Pancreas (tissue), 10 donors: ENCODE data around the gene RLN1. TPM values are rescaled to one million over a fixed set of nuclear protein-coding genes. Genes with fewer than 3 reads are reported as not detected.
"Not testable (repeated sequence)": the region's sequence is repeated elsewhere in the genome, so short reads cannot be mapped to it uniquely, and the experiment has no call there.

ENCODE experiments used
- ATAC-seq, 4 donors: fragments of 200-7000 bp; cut with Tn5 transposase; one replicate each; pipeline versions ENCODE4 v1.8.0 to v1.9.1; 2020; ENCODE audit warnings: mild to moderate bottlenecking in 4 of 4, moderate library complexity in 4 of 4
- DNase-seq, 6 donors: peaks; one replicate each; pipeline ENCODE4 v3.0.0-alpha.2; 2020
- FAIRE-seq: peaks from 2 replicates; lab custom pipeline; 2012; peaks lifted over from hg19 to GRCh38; lab: Jason Lieb, UNC
- H3K27ac ChIP-seq, 4 donors: fragments of 200-600 bp; sonication (generic); 1 replicate in 3 of 4; 2 replicates in 1 of 4; pipeline versions ENCODE4 v1.5.0 to v1.8.0; 2020
- H3K27me3 ChIP-seq, 4 donors: fragments of 200-600 bp; one replicate each; pipeline ENCODE4 v1.8.0; 2021
- H3K36me3 ChIP-seq, 3 donors: fragments of 200-600 bp; sonication (generic) in 1 of 3; one replicate each; pipeline versions ENCODE4 v1.5.0 to v1.8.0; 2020 to 2021
- H3K4me1 ChIP-seq, 3 donors: fragments of 200-600 bp; one replicate each; pipeline ENCODE4 v1.8.0; 2021
- H3K4me3 ChIP-seq, 4 donors: fragments of 200-600 bp; sonication (generic) in 2 of 4; one replicate each; pipeline versions ENCODE4 v1.5.0 to v1.8.0; 2020 to 2021
- H3K9me3 ChIP-seq, 4 donors: fragments of 200-600 bp; one replicate each; pipeline ENCODE4 v1.8.0; 2021
- WGBS, 2 donors: extraction: QIAGEN DNeasy Blood & Tissue Kit; methylation state at CpG; one replicate each; pipeline ENCODE4 v1.1.7; 2013; 5-methylcytosine and 5-hydroxymethylcytosine counted together
- intact Hi-C, 3 donors: fragments of 100-400 bp; cut with DNase I; formaldehyde crosslinking; loops; one replicate each; pipeline versions ENCODE4 v1.11.1 to v1.14.2; 2022
- polyA plus RNA-seq, 2 donors: library from polyadenylated mRNA; stranded (reverse); fragments of 200-250 nt; gene quantifications; one replicate each; pipeline ENCODE4 v1.2.3, GENCODE V29; 2013
- total RNA-seq, 6 donors: library from RNA; stranded (reverse); fragmentation: NEBNext Ultra II Directional in 4 of 6; extraction: Animal tissue kit (Norgen Biotek cat#: 25700) in 4 of 6; gene quantifications; one replicate each; pipeline versions ENCODE4 v1.2.1 to v1.2.4, GENCODE V29; 2021 to 2023
- TF ChIP-seq, protein P1 (sequence below), 4 donors: fragments of 200-600 bp; sonication (generic) in 3 of 4; IDR thresholded peaks; one replicate each; pipeline versions ENCODE4 v1.5.0 to v1.8.0; 2021; ENCODE audit warnings: antibody characterized with exemption in 4 of 4
- donor health status: healthy with polysubstance abuse.
- donor health status: DM: no; HTN: no; CAD: no; lungs with moderate emphysema.
- donor health status: DM: no; HTN: no; CAD: no.
- donor health status: control.
- donor health status: control.
- donor health status: Bipolar disorder and iron deficiency.
- donor health status: DM: yes; HTN: yes; CAD: no.
- donor health status: DM: no; HTN: no; CAD: no.
- donor health status: DM: no; HTN: no; CAD: no.
- donor health status: DM: yes; HTN: yes; CAD: no.

The RLN1 gene
- total and polyA plus RNA-seq, 8 donors = not detected

- DNase-seq (no peak), FAIRE-seq (no peak), ATAC-seq (no peak)
- intact Hi-C loops = no loop called here
- H3K36me3 ChIP-seq = no peaks in the 10 kb centered on the region
- 69 to 86% methylated on average over 1 of the region's 1 CpG for WGBS, 2 donors
- H3K27ac ChIP-seq = no peak overlapping the region
- H3K4me3 ChIP-seq = no peak overlapping the region
- H3K27me3 ChIP-seq = no peaks in the 10 kb centered on the region
- TF ChIP-seq, protein P1, sequence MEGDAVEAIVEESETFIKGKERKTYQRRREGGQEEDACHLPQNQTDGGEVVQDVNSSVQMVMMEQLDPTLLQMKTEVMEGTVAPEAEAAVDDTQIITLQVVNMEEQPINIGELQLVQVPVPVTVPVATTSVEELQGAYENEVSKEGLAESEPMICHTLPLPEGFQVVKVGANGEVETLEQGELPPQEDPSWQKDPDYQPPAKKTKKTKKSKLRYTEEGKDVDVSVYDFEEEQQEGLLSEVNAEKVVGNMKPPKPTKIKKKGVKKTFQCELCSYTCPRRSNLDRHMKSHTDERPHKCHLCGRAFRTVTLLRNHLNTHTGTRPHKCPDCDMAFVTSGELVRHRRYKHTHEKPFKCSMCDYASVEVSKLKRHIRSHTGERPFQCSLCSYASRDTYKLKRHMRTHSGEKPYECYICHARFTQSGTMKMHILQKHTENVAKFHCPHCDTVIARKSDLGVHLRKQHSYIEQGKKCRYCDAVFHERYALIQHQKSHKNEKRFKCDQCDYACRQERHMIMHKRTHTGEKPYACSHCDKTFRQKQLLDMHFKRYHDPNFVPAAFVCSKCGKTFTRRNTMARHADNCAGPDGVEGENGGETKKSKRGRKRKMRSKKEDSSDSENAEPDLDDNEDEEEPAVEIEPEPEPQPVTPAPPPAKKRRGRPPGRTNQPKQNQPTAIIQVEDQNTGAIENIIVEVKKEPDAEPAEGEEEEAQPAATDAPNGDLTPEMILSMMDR (IDR thresholded peaks at IDR 0.05) = no peak
- H3K4me1 ChIP-seq = no peaks in the 10 kb centered on the region
- H3K9me3 ChIP-seq = no peaks in the 10 kb centered on the region
Observed at GRCh38 chr9:5352637-5353248, 13.1 kb upstream of the RLN1 start.

GRCh38 chr9:5336688-5337087 is 3.0 kb downstream of the RLN1 start:
- ATAC-seq (no peak), DNase-seq (no peak), FAIRE-seq (no peak)
- Histone ChIP-seq H3K27me3 (no peaks in the 10 kb centered on the region), H3K36me3 (no peaks in the 10 kb centered on the region), H3K9me3 (no peaks in the 10 kb centered on the region), H3K4me1 (no peaks in the 10 kb centered on the region), H3K27ac (no peak overlapping the region), H3K4me3 (no peak overlapping the region)
- intact Hi-C loops = no loop called here
- WGBS, 2 donors = 71% methylated on average over 4 of the region's 4 CpGs
- TF ChIP-seq, protein P1 (IDR thresholded peaks at IDR 0.05) = no peak

DNA sequence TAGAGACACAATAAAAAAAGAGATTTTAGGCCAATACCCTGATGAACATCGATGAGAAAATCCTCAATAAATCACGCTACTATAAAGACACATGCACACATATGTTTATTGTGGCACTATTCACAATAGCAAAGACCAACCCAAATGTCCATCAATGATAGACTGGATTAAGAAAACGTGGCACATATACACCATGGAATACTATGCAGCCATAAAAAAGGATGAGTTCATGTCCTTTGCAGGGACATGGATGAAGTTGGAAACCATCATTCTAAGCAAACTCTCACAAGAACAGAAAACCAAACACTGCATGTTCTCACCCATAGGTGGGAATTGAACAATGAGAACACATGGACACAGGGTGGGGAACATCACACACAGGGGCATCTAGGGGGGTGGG is 8.4 kb downstream of the RLN1 start:
- H3K27me3 ChIP-seq, intact Hi-C loops, FAIRE-seq, H3K36me3 ChIP-seq, H3K4me3 ChIP-seq, ATAC-seq, H3K9me3 ChIP-seq, H3K27ac ChIP-seq, DNase-seq, H3K4me1 ChIP-seq: not testable (repeated sequence)
- 73 to 78% methylated on average over 3 of the region's 3 CpGs for WGBS, 2 donors

GRCh38 chr9:5326893-5327548 is 12.7 kb downstream of the RLN1 start:
- ATAC-seq = peak; percentile 44 to 84 (median 55)
- H3K4me1 ChIP-seq = no peaks in the 10 kb centered on the region
- H3K27ac ChIP-seq = no peak overlapping the region
- peak in 5 of 6 donors; percentile 34 to 58 (median 51) for DNase-seq
- no peaks in the 10 kb centered on the region for H3K9me3 ChIP-seq
- no peaks in the 10 kb centered on the region for H3K36me3 ChIP-seq
- no peak for FAIRE-seq
- H3K4me3 ChIP-seq = no peak overlapping the region
- 49 to 57% methylated on average over 10 of the region's 10 CpGs for WGBS, 2 donors
- intact Hi-C loops = no loop called here
- TF ChIP-seq, protein P1 (IDR thresholded peaks at IDR 0.05) = no peak
- no peaks in the 10 kb centered on the region for H3K27me3 ChIP-seq

DNA sequence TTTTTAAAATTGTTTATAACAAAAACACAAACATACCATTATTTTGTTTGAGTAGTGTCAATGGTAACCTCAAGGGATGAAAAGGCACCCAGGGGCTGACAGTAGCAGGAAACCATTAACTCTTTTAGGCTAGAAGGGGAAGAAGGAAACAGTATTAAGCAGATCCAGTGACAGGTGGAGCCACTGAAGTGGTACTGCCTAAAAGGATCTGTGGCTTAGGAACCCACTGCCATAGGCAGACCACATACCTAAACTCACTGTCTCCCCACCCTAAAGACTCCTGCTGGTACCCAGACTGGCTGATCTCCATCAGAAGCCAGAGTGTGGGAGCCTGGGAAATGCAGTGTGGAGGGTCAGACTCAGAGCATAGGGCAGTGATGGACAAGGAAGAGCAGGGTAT is 13.5 kb downstream of the RLN1 start:
- ATAC-seq (no peak), DNase-seq (no peak), FAIRE-seq (no peak)
- TF ChIP-seq, protein P1 (IDR thresholded peaks at IDR 0.05) = no peak
- Histone ChIP-seq H3K4me1 (no peaks in the 10 kb centered on the region), H3K9me3 (no peaks in the 10 kb centered on the region), H3K27me3 (no peaks in the 10 kb centered on the region), H3K4me3 (no peak overlapping the region), H3K36me3 (no peaks in the 10 kb centered on the region), H3K27ac (no peak overlapping the region)
- intact Hi-C loops = no loop called here

GRCh38 chr9:5321601-5322000 is 18.1 kb downstream of the RLN1 start:
- not testable (repeated sequence) for FAIRE-seq
- 51 to 67% methylated on average over 1 of the region's 1 CpG for WGBS, 2 donors

More at GRCh38 chr9:5321601-5322000, 18.1 kb downstream of the RLN1 start:
- ATAC-seq, H3K4me3 ChIP-seq, intact Hi-C loops, H3K36me3 ChIP-seq, H3K4me1 ChIP-seq, H3K27ac ChIP-seq, H3K9me3 ChIP-seq, DNase-seq, H3K27me3 ChIP-seq: not testable (repeated sequence)
